ENCODE data around the gene TREX2. TPM values are rescaled to one million over a fixed set of nuclear protein-coding genes. Genes with fewer than 3 reads are reported as not detected.

Gene TREX2
- total and polyA plus RNA-seq, 2 of the 8 experiments (the other 6 are each of a cell fraction or from before 2014, with no cell fraction given): 0.71 to 0.80 TPM

- H3K56ac ChIP-seq (replicated peaks; ENCODE audit: insufficient read length, low read depth, low read length): no peak overlapping the region
- H2BK15ac ChIP-seq (ENCODE audit: low read length): no peak overlapping the region
- FAIRE-seq (no peak), DNase-seq (ENCODE audit: low read depth in 1 of 2, low spot score in 2 of 2) (no peak)
- H3K79me1 ChIP-seq (ENCODE audit: low read depth, low read length): no peaks in the 10 kb centered on the region
- H2BK5ac ChIP-seq (ENCODE audit: low read depth, low read length): no peak overlapping the region
- H2BK120ac ChIP-seq (replicated peaks; ENCODE audit: low read depth, low read length): no peak overlapping the region
- H3K79me2 ChIP-seq (ENCODE audit: control insufficient read depth in 1 of 2, insufficient read depth in 2 of 2, low read length in 2 of 2): no peaks in the 10 kb centered on the region
- H3K18ac ChIP-seq (ENCODE audit: extremely low read depth, low read length): no peak overlapping the region; the same call in 1 of the 2 replicates
- H4K8ac ChIP-seq (ENCODE audit: extremely low read depth, insufficient read depth, low read length): no peak overlapping the region
- WGBS, 2 experiments (ENCODE audit: extremely low coverage in 1 of 2, insufficient coverage in 1 of 2, insufficient read length in 1 of 2, insufficient replicate concordance in 2 of 2, low coverage in 1 of 2, low lambda C conversion rate in 2 of 2, missing lambda C conversion rate in 1 of 2): 77% methylated on average over 12 of the region's 17 CpGs; no CpG with 5 or more reads in 1 of the 2 experiments
- no peak overlapping the region for H2BK20ac ChIP-seq (ENCODE audit: low read length)
- no peak overlapping the region for H3K9ac ChIP-seq (replicated peaks in 1 of 4; ENCODE audit: extremely low read depth in 1 of 4, low read depth in 3 of 4, low read length in 3 of 4)
- H2BK12ac ChIP-seq (ENCODE audit: low read depth, low read length): no peak overlapping the region
- no peak overlapping the region for H3K23ac ChIP-seq (ENCODE audit: insufficient read length)
- H3K27ac ChIP-seq (ENCODE audit: low read depth, low read length): no peak overlapping the region
- no peaks in the 10 kb centered on the region for H3K9me3 ChIP-seq (ENCODE audit: insufficient read depth in 2 of 2, low read depth in 1 of 2, low read length in 1 of 2)
- H3K4ac ChIP-seq (replicated peaks; ENCODE audit: insufficient read length, low read depth, low read length): no peak overlapping the region
- POLR2A ChIA-PET (ENCODE audit: partially characterized antibody): no interaction called here
- peak overlapping the region; percentile 29 to 63 for H3K4me2 ChIP-seq (ENCODE audit: insufficient read depth in 1 of 2, low read depth in 2 of 2, low read length in 2 of 2)
- H3K23me2 ChIP-seq (ENCODE audit: low read depth, low read length): peaks cover 3% of the 10 kb centered on the region; the same call in 1 of the 2 replicates
- no peak overlapping the region for H2AFZ ChIP-seq (ENCODE audit: low read length)
- peaks cover 8 to 25% (median 16%) of the 10 kb centered on the region in 4 experiments for H3K27me3 ChIP-seq (replicated peaks in 1 of 4; ENCODE audit: control insufficient read depth in 3 of 4, extremely low read depth in 1 of 4, insufficient read depth in 3 of 4, low read length in 3 of 4)
- no peak overlapping the region for H2AK5ac ChIP-seq (ENCODE audit: low read depth, low read length)
- no peaks in the 10 kb centered on the region for H4K20me1 ChIP-seq (replicated peaks in 1 of 2; ENCODE audit: control insufficient read depth in 1 of 2, insufficient read depth in 2 of 2, low read length in 2 of 2)
- H3K36me3 ChIP-seq (ENCODE audit: control insufficient read depth in 2 of 4, insufficient read depth in 4 of 4, low read length in 3 of 4): no peaks in the 10 kb centered on the region
- H3K4me1 ChIP-seq (replicated peaks in 1 of 4; ENCODE audit: control insufficient read depth in 3 of 4, insufficient read depth in 4 of 4, low read length in 3 of 4): 0 out of 7 replicates have a peak, but pooled peaks cover 0 to 3% (median under 1%) of the 10 kb centered on the region in 4 experiments
- no peak overlapping the region for H4K5ac ChIP-seq (ENCODE audit: insufficient read length, low read depth, low read length)
- CTCF ChIA-PET (ENCODE audit: partially characterized antibody): no interaction called here
- H4K91ac ChIP-seq (replicated peaks; ENCODE audit: insufficient read length, low read length): no peak overlapping the region
- H3K4me3 ChIP-seq (ENCODE audit: extremely low read depth in 1 of 4, insufficient read depth in 2 of 4, low read depth in 3 of 4, low read length in 4 of 4): peak overlapping the region in 3 of 4 experiments; percentile 24 to 60 (median 26); a peak in 5 of 8 replicates
- no peak overlapping the region for H3K14ac ChIP-seq (ENCODE audit: insufficient read length)
- no peak for TF ChIP-seq KDM5A (IDR thresholded peaks at IDR 0.05; ENCODE audit: low read length)
- no peak for TF ChIP-seq PHF8 (conservative IDR thresholded peaks at IDR 0.05; ENCODE audit: low read depth, low read length)
These were observed 33.8 kb downstream of the TREX2 start for GRCh38 chrX:153411988-153412574.

Data from H1 (cell line).